Endodermal cell (in vitro differentiated cells): ENCODE data around the gene PLEKHM1. TPM values are rescaled to one million over a fixed set of nuclear protein-coding genes. Genes with fewer than 3 reads are reported as not detected.

Source experiments
- DNase-seq: peaks from one replicate; pipeline ENCODE4 v3.0.0-alpha.2; 2017
- H3K27ac ChIP-seq: 2 replicates; pipeline ENCODE4 v1.5.1; 2013; ENCODE audit warnings: mild to moderate bottlenecking, low read depth, low read length, moderate library complexity
- H3K27me3 ChIP-seq: 2 replicates; pipeline ENCODE4 v1.6.1; 2013; ENCODE audit warnings: mild to moderate bottlenecking, low read length, moderate library complexity; ENCODE audit not compliant: insufficient read depth, control insufficient read depth, poor library complexity, severe bottlenecking
- H3K36me3 ChIP-seq: 2 replicates; pipeline ENCODE4 v1.7.0; 2013; ENCODE audit warnings: mild to moderate bottlenecking, low read length, moderate library complexity; ENCODE audit not compliant: control insufficient read depth, insufficient read depth
- H3K4me1 ChIP-seq: one replicate; pipeline ENCODE4 v1.7.0; 2013; ENCODE audit warnings: low read length; ENCODE audit not compliant: control insufficient read depth, insufficient read depth
- H3K4me3 ChIP-seq: 2 replicates; pipeline ENCODE4 v1.5.1; 2013; ENCODE audit warnings: mild to moderate bottlenecking, low read length, moderate library complexity
- H3K9ac ChIP-seq: 2 replicates; pipeline ENCODE4 v1.6.1; 2013; ENCODE audit warnings: mild to moderate bottlenecking, low read length, moderate library complexity; ENCODE audit not compliant: poor library complexity, severe bottlenecking; ENCODE audit errors: extremely low read depth
- H3K9me3 ChIP-seq: 2 replicates; pipeline ENCODE4 v1.6.1; 2013; ENCODE audit warnings: mild to moderate bottlenecking, low read length, moderate library complexity; ENCODE audit not compliant: control insufficient read depth
- H3K27ac Mint-ChIP-seq: 2 replicates; pipeline ENCODE4 v1.8.0; 2020; ENCODE audit warnings: mixed read lengths
- H3K27me3 Mint-ChIP-seq: 2 replicates; pipeline ENCODE4 v1.8.0; 2021; ENCODE audit warnings: mild to moderate bottlenecking, mixed read lengths; ENCODE audit not compliant: insufficient read depth
- H3K36me3 Mint-ChIP-seq: 2 replicates; pipeline ENCODE4 v1.8.0; 2020; ENCODE audit warnings: low read depth, mixed read lengths
- H3K4me1 Mint-ChIP-seq: 2 replicates; pipeline ENCODE4 v1.8.0; 2020; ENCODE audit warnings: mixed read lengths
- H3K4me3 Mint-ChIP-seq: 2 replicates; pipeline ENCODE4 v1.8.0; 2020; ENCODE audit warnings: mild to moderate bottlenecking, moderate library complexity, mixed read lengths
- H3K9me3 Mint-ChIP-seq: 2 replicates; pipeline ENCODE4 v1.8.0; 2020; ENCODE audit warnings: mild to moderate bottlenecking, mixed read lengths
- CTCF ChIP-seq: fragments of 200-600 bp; sonication (generic); conservative IDR thresholded peaks from 2 replicates; pipeline ENCODE4 v1.5.0; 2021; ENCODE audit warnings: antibody characterized with exemption, mild to moderate bottlenecking
- WGBS, 2 experiments: methylation state at CpG; one replicate each; pipeline versions ENCODE4 v1.1.5 to v1.1.7; 2013; ENCODE audit warnings: missing lambda C conversion rate in 2 of 2, mixed read lengths in 1 of 2; ENCODE audit not compliant: insufficient coverage in 1 of 2, insufficient read length in 1 of 2; 5-methylcytosine and 5-hydroxymethylcytosine counted together
- total RNA-seq, 2 donors: library from RNA; stranded (reverse); fragmentation: NEBNext Ultra II Directional in 1 of 2; extraction: Animal tissue kit (Norgen Biotek cat#: 25700) in 1 of 2; gene quantifications; 2 replicates in 1 of 2; 3 replicates in 1 of 2; pipeline ENCODE4 v1.2.1, GENCODE V29; 2021

The PLEKHM1 gene
- total RNA-seq, 2 donors from 2014 or later: 18.4 to 29.8 TPM

- Mint-ChIP-seq H3K27ac (no peak overlapping the region), H3K4me1 (peaks cover 18% of the 10 kb centered on the region), H3K9me3 (no peaks in the 10 kb centered on the region), H3K36me3 (no peaks in the 10 kb centered on the region), H3K4me3 (peak overlapping the region; percentile 37), H3K27me3 (peaks cover 59% of the 10 kb centered on the region)
- peak; percentile 100 for TF ChIP-seq CTCF
- Histone ChIP-seq H3K4me1 (peaks cover 4% of the 10 kb centered on the region), H3K27me3 (peaks cover 65% of the 10 kb centered on the region), H3K36me3 (no peaks in the 10 kb centered on the region), H3K9me3 (no peaks in the 10 kb centered on the region), H3K27ac (no peak overlapping the region), H3K4me3 (no peak overlapping the region), H3K9ac (no peak overlapping the region)
- WGBS, 2 experiments: 2 to 4% methylated on average over 15 to 26 of the region's 26 CpGs
- peak; percentile 98 for DNase-seq
These were observed 62.4 kb downstream of the PLEKHM1 start for GRCh38 chr17:45428050-45428617.

GRCh38 chr17:45427181-45427835, 63.2 kb downstream of the PLEKHM1 start:
- peaks cover 55% of the 10 kb centered on the region for H3K27me3 Mint-ChIP-seq
- 77 to 89% methylated on average over 7 to 10 of the region's 11 CpGs for WGBS, 2 experiments

GRCh38 chr17:45426561-45426960, 64.0 kb downstream of the PLEKHM1 start:
- TF ChIP-seq CTCF: no peak
- H3K27me3 ChIP-seq: peaks cover 52% of the 10 kb centered on the region
- 77 to 79% methylated on average over 6 to 7 of the region's 7 CpGs for WGBS, 2 experiments
- H3K4me1 Mint-ChIP-seq: peaks cover 18% of the 10 kb centered on the region
- no peak overlapping the region for H3K27ac Mint-ChIP-seq
- H3K36me3 Mint-ChIP-seq: no peaks in the 10 kb centered on the region
- peaks cover 54% of the 10 kb centered on the region for H3K27me3 Mint-ChIP-seq
- H3K4me3 Mint-ChIP-seq: no peak overlapping the region
- H3K27ac ChIP-seq: no peak overlapping the region
- H3K36me3 ChIP-seq: no peaks in the 10 kb centered on the region
- H3K4me3 ChIP-seq: no peak overlapping the region
- peaks cover 4% of the 10 kb centered on the region for H3K4me1 ChIP-seq
- no peaks in the 10 kb centered on the region for H3K9me3 ChIP-seq
- peak; percentile 39 for DNase-seq
- H3K9me3 Mint-ChIP-seq: no peaks in the 10 kb centered on the region
- H3K9ac ChIP-seq: no peak overlapping the region

More at GRCh38 chr17:45427181-45427835, 63.2 kb downstream of the PLEKHM1 start:
- no peak for TF ChIP-seq CTCF
- H3K4me3 ChIP-seq: no peak overlapping the region
- H3K9me3 ChIP-seq: no peaks in the 10 kb centered on the region
- H3K4me1 ChIP-seq: peaks cover 4% of the 10 kb centered on the region
- H3K27ac Mint-ChIP-seq: no peak overlapping the region
- peak; percentile 51 for DNase-seq
- H3K27me3 ChIP-seq: peaks cover 57% of the 10 kb centered on the region
- no peaks in the 10 kb centered on the region for H3K36me3 ChIP-seq
- H3K9ac ChIP-seq: no peak overlapping the region
- H3K4me3 Mint-ChIP-seq: no peak overlapping the region
- no peaks in the 10 kb centered on the region for H3K36me3 Mint-ChIP-seq
- H3K4me1 Mint-ChIP-seq: peaks cover 18% of the 10 kb centered on the region
- H3K9me3 Mint-ChIP-seq: no peaks in the 10 kb centered on the region
- no peak overlapping the region for H3K27ac ChIP-seq
